Skeletal muscle satellite cell (primary cell): Measurements from ENCODE around the gene POU3F3. TPM values are rescaled to one million over a fixed set of nuclear protein-coding genes. Genes with fewer than 3 reads are reported as not detected.
A peak's percentile ranks its signal among the peaks of the same experiment; 100 is the strongest.

Experiments used
- H3K27me3 ChIP-seq: 2 replicates; pipeline ENCODE4 v1.7.0; 2013; ENCODE audit warnings: low read length; ENCODE audit not compliant: control insufficient read depth, insufficient read depth
- H3K36me3 ChIP-seq: 2 replicates; pipeline ENCODE4 v1.7.0; 2013; ENCODE audit warnings: mild to moderate bottlenecking, control low read depth, low read length; ENCODE audit not compliant: insufficient read depth
- H3K4me1 ChIP-seq: 2 replicates; pipeline ENCODE4 v1.7.0; 2013; ENCODE audit warnings: low read length; ENCODE audit not compliant: control insufficient read depth, insufficient read depth
- H3K4me2 ChIP-seq: 2 replicates; pipeline ENCODE4 v1.7.0; 2013; ENCODE audit warnings: mild to moderate bottlenecking, low read length
- H3K4me3 ChIP-seq: 2 replicates; pipeline ENCODE4 v1.7.0; 2013; ENCODE audit warnings: low read length
- H3K9ac ChIP-seq: 2 replicates; pipeline ENCODE4 v1.7.0; 2013; ENCODE audit warnings: mild to moderate bottlenecking, low read depth, low read length, moderate library complexity
- H3K9me3 ChIP-seq: replicated peaks from 2 replicates; pipeline ENCODE4 v1.7.0; 2013; ENCODE audit warnings: mild to moderate bottlenecking, control low read depth, low read length
- total RNA-seq: library from RNA; depleted of rRNA; stranded (reverse); fragments of >200 nt; gene quantifications from 2 replicates; pipeline ENCODE4 v1.2.3, GENCODE V29; 2012; rRNA removed

Gene POU3F3
- 0.44 and 1.3 TPM in 2 replicates for total RNA-seq

DNA sequence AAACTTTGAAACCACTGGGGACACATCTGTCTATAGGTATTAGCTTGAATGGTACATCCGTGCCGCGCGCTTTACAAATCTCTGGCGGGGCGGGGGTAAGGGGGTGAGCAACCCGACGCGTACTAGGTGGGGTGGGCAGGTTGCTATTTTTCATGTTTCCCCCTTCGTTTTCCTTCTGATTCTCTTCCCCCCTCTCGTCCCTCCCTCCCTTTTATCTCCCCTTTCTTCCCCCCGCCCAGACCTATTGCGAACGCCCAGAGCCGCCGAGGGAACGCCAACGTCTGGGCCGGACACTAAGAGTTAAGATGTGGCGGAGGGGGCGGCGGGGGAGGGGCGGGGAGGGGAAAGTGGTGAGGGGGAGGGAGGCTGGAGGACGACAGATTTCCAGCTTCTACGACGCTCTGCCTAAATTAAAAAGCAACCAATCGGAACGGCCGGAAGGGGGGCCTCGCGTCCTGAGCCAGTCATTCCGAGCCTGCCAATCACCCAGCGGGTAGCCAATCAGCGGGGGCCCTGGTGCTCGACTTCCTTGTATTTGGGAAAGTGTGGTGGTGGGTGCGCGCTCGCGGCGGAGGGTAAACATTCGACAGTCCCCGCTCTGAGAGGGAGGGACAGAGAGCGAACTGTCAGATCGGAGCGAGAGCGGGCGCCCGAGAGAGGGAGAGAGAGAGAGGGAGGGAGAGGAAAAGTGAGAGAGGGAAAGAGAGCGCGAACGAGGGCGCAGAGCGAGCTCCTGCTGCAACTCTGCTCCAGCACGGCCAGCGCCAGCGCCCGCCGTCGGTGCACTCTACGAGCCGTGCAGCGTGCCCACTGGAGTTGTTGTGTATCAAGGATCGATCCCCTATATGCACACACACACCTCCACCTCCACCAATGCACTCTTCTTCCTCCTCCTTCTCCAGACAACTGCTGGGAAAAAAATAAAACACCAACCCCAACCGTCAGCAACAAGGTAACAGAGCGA lies at the start of gene POU3F3:
POU3F3 (plus strand) TSS at position 582 of the 964 bp plus-strand sequence. CDS start 1,396 bp downstream, outside the sequence.
- Histone ChIP-seq H3K4me3 (peak within 1 kb of the TSS; percentile 61), H3K4me1 (no peaks in the 10 kb centered on the region)

DNA sequence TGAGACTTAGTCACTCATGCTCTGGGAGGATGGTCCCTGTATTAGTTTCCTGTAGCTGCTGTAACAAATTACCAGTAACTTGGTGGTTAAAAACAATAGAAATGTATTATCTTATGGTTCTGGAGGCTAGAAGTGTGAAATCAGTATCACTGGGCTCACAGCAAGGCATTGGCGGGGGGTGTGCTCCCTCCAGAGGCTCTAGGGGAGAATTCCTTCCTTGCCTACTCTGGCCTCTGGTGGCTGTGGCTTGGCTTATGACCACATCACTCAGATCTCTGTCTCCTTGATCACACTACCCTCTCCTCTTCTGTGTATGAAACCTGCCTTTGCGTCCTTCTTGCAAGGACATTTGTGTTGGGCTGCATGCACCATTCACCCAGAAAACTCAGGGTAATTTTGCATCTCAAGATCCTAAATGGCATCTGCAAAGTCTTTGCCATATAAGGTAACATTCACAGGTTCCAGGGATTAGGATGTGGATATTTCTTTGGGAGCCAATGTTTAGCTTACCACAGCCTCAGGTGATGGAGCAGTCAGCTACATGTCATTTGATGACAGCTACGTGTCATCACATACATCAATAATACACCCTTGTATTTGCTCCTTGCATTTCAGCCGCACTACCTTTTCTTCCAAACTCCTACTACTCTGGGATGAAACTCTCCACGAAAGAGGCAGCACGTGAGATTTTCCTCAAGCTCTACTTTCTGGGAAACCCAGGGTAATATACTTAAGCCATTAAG lies 49.6 kb upstream of the POU3F3 start:
- no peak overlapping the region for H3K4me3 ChIP-seq
- no peaks in the 10 kb centered on the region for H3K4me1 ChIP-seq
- no peak overlapping the region for H3K4me2 ChIP-seq
- no peaks in the 10 kb centered on the region for H3K36me3 ChIP-seq
- no peak overlapping the region for H3K9ac ChIP-seq
- H3K9me3 ChIP-seq: no peaks in the 10 kb centered on the region
- no peaks in the 10 kb centered on the region for H3K27me3 ChIP-seq

More for the DNA sequence above, at the start of gene POU3F3:
- peaks cover 77% of the 10 kb centered on the region for H3K27me3 ChIP-seq
- peak within 1 kb of the TSS; percentile 77 for H3K4me2 ChIP-seq
- no peak within 1 kb of the TSS for H3K9ac ChIP-seq
- no peaks in the 10 kb centered on the region for H3K36me3 ChIP-seq
- no peaks in the 10 kb centered on the region for H3K9me3 ChIP-seq

DNA sequence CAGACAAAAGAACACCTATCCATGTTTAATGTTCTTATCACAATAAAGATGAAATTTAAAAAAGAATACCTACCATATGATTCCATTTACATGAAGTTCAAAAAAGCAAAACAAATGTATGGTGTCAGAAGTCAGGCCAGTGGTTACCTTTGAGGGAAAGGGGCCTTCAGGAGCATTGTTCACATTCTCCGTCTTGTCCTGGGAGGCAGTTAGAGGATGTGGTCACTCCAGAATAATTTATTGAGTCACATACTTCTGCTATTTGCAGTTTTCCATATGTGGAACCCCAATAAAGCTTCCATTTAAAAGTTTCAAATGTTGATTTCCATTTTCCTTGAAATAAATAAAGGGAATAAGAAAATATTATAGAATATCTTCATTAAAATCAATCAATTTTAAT lies 41.6 kb upstream of the POU3F3 start:
- H3K9me3 ChIP-seq: no peaks in the 10 kb centered on the region
- no peak overlapping the region for H3K4me3 ChIP-seq
- no peak overlapping the region for H3K9ac ChIP-seq
- H3K27me3 ChIP-seq: no peaks in the 10 kb centered on the region
- no peaks in the 10 kb centered on the region for H3K4me1 ChIP-seq
- no peak overlapping the region for H3K4me2 ChIP-seq
- H3K36me3 ChIP-seq: no peaks in the 10 kb centered on the region

DNA sequence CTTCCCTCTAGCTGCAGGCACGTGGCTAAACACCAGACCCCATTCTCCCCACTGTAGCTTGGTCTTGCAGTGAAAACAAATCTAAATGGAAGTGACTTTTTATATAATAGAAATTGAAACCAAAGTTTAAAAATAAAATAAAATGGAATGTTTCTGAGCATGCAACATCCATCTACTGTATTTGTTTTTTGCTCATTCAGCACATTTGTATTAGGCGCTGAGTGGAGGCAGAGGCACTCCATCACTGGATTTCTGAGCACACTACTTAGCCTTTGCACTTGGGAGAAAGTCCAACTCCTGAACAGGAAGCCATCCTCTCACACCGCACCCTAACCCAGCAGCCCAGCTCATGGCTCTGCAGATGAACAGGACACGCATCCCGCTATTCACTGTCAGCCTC lies 37.8 kb upstream of the POU3F3 start:
- Histone ChIP-seq H3K9me3 (no peaks in the 10 kb centered on the region), H3K36me3 (no peaks in the 10 kb centered on the region), H3K4me2 (no peak overlapping the region), H3K27me3 (no peaks in the 10 kb centered on the region), H3K4me3 (no peak overlapping the region), H3K9ac (no peak overlapping the region), H3K4me1 (no peaks in the 10 kb centered on the region)

DNA sequence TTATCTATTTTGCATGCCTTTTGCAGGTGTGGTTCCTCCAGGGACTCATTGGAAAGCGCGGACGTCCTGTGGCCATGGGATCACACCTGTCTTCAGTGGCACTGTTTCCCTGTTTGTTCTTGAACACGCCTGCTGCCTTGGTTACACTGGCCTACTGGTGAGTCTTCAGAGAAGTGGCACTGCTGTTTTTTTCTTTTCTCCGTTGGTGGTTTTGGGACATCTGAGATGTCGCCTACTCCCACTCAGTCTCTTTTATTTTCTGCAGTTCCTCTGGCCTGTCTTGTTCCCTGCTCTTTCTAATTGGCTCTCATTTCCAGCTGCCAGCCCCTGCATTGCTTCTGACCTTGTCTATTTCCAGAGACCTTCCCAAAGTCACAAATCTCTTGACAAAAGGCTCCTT lies 35.7 kb upstream of the POU3F3 start:
- no peaks in the 10 kb centered on the region for H3K9me3 ChIP-seq
- no peak overlapping the region for H3K9ac ChIP-seq
- H3K27me3 ChIP-seq: no peaks in the 10 kb centered on the region
- no peaks in the 10 kb centered on the region for H3K36me3 ChIP-seq
- no peak overlapping the region for H3K4me2 ChIP-seq
- no peaks in the 10 kb centered on the region for H3K4me1 ChIP-seq
- no peak overlapping the region for H3K4me3 ChIP-seq

DNA sequence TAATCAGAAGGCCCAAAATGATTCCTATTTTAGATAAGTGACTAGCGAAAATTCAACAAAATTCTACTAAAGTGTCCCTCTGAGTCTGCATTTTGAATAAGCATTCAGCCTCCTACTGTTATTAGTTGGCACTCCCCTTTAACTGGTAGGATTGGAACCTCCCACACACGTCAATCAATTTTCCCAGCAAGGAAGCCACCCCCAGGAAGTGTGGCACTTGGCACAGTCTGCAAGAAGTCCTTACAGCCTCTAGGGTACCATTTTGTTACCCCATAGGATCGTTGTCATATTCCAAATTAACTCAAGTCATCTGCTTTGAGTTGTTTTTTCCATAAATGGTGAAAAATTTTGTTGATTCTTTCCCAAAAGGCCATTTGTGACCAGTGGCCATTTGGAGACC lies 33.8 kb upstream of the POU3F3 start:
- no peaks in the 10 kb centered on the region for H3K27me3 ChIP-seq
- no peaks in the 10 kb centered on the region for H3K36me3 ChIP-seq

DNA sequence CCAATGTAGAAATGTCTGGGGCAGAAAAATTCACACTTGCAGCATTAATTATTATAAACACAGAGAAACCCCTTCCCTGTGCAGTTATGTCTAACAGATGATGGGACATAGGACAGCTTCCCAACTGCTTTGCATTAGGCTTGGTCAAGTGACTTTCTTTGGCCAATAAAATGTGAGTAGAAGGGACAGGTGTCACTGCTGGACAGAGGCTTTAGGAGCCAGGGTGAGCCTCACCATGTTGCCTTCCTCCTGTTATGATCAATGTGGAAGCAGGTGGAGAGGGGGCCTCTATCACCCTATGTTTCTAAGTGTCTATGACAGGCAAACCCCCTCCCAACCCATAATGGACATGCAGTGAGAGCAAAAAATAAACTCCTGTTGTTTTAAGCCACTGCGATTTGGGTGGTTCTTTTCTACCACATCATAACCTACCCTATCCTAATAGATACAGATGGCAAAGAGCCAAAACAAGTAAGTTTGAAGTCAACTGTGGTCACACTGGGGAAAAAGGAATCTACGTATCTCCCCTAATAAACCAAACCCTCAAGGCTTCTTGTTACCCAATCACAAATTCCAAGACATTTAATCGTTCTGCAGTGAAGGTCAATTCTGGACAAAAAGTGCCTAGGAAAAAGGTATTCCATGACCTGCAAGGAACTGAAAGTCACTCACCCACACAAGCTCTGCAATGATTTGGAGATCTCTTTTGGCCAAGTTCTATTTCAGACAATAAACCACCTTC lies 28.6 kb upstream of the POU3F3 start:
- Histone ChIP-seq H3K27me3 (peaks cover 4% of the 10 kb centered on the region), H3K4me1 (no peaks in the 10 kb centered on the region), H3K4me3 (no peak overlapping the region), H3K4me2 (no peak overlapping the region), H3K36me3 (no peaks in the 10 kb centered on the region), H3K9ac (no peak overlapping the region), H3K9me3 (no peaks in the 10 kb centered on the region)

More for the DNA sequence above, 33.8 kb upstream of the POU3F3 start:
- no peak overlapping the region for H3K9ac ChIP-seq
- no peaks in the 10 kb centered on the region for H3K9me3 ChIP-seq
- H3K4me3 ChIP-seq: no peak overlapping the region
- H3K4me2 ChIP-seq: no peak overlapping the region
- no peaks in the 10 kb centered on the region for H3K4me1 ChIP-seq

DNA sequence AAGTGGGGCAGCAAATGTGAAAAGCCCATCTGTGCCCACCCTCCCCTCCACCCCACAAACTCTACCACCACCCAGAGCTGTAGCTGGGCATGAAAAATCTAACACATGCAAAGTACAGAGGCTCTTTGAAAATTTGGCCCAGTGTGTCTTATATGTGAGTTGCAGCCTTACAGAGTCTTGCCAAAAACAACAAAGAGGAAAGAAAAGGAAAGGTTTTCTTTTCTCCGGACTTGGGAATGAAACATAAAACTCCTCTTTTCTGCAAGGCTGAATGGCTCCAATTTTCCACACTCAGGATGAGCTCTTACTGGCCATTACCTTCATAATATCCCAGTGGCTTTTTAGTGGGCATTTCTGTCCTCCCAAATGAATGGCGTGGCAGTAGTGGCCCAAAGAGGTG lies 27.9 kb upstream of the POU3F3 start:
- no peaks in the 10 kb centered on the region for H3K4me1 ChIP-seq
- H3K9me3 ChIP-seq: no peaks in the 10 kb centered on the region
- no peaks in the 10 kb centered on the region for H3K36me3 ChIP-seq
- no peak overlapping the region for H3K9ac ChIP-seq
- no peak overlapping the region for H3K4me2 ChIP-seq
- peaks cover 4% of the 10 kb centered on the region for H3K27me3 ChIP-seq
- H3K4me3 ChIP-seq: no peak overlapping the region

DNA sequence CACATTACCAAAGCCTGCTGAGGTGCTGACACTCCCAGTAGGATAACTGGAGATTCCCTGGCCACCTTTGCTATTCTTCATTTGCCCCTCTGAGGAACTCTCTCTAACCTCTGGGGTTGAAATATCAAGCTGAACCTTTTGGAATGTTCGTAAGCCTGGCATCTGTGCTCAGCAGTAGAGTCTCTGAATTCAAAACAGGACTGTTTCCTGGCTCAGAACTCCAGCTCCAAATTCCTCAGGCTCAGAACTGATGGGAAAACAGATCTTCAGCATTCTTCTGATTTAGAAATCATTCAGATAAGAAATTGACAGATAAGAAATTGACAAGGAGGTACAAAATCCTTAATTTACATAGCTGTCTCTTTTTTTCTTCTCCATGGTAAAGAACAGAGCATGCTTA lies 22.2 kb upstream of the POU3F3 start:
- no peaks in the 10 kb centered on the region for H3K9me3 ChIP-seq
- no peak overlapping the region for H3K4me3 ChIP-seq
- no peaks in the 10 kb centered on the region for H3K36me3 ChIP-seq
- H3K4me2 ChIP-seq: no peak overlapping the region
- peaks cover 16% of the 10 kb centered on the region for H3K27me3 ChIP-seq
- H3K4me1 ChIP-seq: no peaks in the 10 kb centered on the region
- H3K9ac ChIP-seq: no peak overlapping the region

DNA sequence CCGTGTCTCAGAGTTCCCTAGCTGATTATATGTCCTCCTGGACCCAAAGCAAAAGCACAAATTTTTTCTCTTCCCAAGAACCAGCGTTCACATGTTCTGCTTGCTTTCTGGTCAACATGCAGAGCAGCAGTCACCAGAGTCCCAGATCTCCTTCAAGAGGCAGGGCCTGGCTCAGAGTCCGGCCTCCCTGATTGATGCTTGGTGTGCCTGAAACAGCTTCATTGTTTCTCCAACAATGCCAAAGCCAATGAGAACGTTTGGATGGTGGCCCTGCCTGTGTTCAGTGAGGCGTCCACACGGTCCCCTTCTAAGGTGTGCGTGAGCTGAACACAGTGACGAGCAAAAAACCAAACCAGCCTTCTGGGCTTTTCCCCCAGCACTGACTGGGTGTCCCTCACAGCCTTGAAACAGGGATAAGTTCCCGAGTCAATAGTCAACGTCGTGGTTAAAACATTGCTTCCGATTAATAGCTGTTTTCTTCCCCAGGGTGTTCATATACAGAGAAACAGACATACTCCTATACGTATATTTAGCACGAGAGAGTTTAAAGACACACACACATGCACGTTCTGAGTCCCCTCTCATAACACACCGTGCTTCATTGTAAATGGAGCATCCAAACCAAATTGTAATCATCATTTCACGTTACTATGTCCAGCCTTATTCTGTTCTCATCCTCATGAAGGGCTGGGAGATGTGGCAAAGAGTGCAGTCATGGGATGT lies 19.3 kb upstream of the POU3F3 start:
- H3K27me3 ChIP-seq: peaks cover 16% of the 10 kb centered on the region
- H3K36me3 ChIP-seq: no peaks in the 10 kb centered on the region
- H3K9ac ChIP-seq: no peak overlapping the region
- H3K4me1 ChIP-seq: no peaks in the 10 kb centered on the region
- no peak overlapping the region for H3K4me2 ChIP-seq
- H3K4me3 ChIP-seq: no peak overlapping the region
- H3K9me3 ChIP-seq: no peaks in the 10 kb centered on the region
